ENCODE data around the gene PAQR9. TPM values are rescaled to one million over a fixed set of nuclear protein-coding genes. Genes with fewer than 3 reads are reported as not detected.

PAQR9 gene
- total RNA-seq, 1 donor from 2014 or later: 2.5 TPM

- Mint-ChIP-seq H3K4me1 (ENCODE audit: low read depth) (peaks cover 22% of the 10 kb centered on the region), H3K9me3 (ENCODE audit: low read depth) (no peaks in the 10 kb centered on the region), H3K36me3 (ENCODE audit: insufficient read depth) (no peaks in the 10 kb centered on the region), H3K27me3 (peaks cover 15% of the 10 kb centered on the region), H3K4me3 (ENCODE audit: low read depth) (no peak overlapping the region), H3K27ac (no peak overlapping the region)
- DNase-seq (ENCODE audit: low spot score, unreplicated experiment): no peak
- TF ChIP-seq, protein P1, sequence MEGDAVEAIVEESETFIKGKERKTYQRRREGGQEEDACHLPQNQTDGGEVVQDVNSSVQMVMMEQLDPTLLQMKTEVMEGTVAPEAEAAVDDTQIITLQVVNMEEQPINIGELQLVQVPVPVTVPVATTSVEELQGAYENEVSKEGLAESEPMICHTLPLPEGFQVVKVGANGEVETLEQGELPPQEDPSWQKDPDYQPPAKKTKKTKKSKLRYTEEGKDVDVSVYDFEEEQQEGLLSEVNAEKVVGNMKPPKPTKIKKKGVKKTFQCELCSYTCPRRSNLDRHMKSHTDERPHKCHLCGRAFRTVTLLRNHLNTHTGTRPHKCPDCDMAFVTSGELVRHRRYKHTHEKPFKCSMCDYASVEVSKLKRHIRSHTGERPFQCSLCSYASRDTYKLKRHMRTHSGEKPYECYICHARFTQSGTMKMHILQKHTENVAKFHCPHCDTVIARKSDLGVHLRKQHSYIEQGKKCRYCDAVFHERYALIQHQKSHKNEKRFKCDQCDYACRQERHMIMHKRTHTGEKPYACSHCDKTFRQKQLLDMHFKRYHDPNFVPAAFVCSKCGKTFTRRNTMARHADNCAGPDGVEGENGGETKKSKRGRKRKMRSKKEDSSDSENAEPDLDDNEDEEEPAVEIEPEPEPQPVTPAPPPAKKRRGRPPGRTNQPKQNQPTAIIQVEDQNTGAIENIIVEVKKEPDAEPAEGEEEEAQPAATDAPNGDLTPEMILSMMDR (IDR thresholded peaks at IDR 0.05; ENCODE audit: unreplicated experiment): no peak
Observed at GRCh38 chr3:142940000-142940399, 23.5 kb downstream of the PAQR9 start.

- no peaks in the 10 kb centered on the region for H3K9me3 Mint-ChIP-seq (ENCODE audit: low read depth)
- H3K4me1 Mint-ChIP-seq (ENCODE audit: low read depth): peaks cover 10% of the 10 kb centered on the region
- peaks cover 19% of the 10 kb centered on the region for H3K27me3 Mint-ChIP-seq
- no peak overlapping the region for H3K27ac Mint-ChIP-seq
- H3K4me3 Mint-ChIP-seq (ENCODE audit: low read depth): no peak overlapping the region
- no peak for DNase-seq (ENCODE audit: low spot score, unreplicated experiment)
- TF ChIP-seq, protein P1 (IDR thresholded peaks at IDR 0.05; ENCODE audit: unreplicated experiment): no peak
- H3K36me3 Mint-ChIP-seq (ENCODE audit: insufficient read depth): no peaks in the 10 kb centered on the region
Observed at GRCh38 chr3:142935963-142936362, 27.5 kb downstream of the PAQR9 start.

GRCh38 chr3:142934887-142935269 is 28.6 kb downstream of the PAQR9 start:
- TF ChIP-seq, protein P1 (IDR thresholded peaks at IDR 0.05; ENCODE audit: unreplicated experiment): no peak
- H3K4me3 Mint-ChIP-seq (ENCODE audit: low read depth): no peak overlapping the region
- no peak overlapping the region for H3K27ac Mint-ChIP-seq
- H3K4me1 Mint-ChIP-seq (ENCODE audit: low read depth): peaks cover 7% of the 10 kb centered on the region
- no peaks in the 10 kb centered on the region for H3K36me3 Mint-ChIP-seq (ENCODE audit: insufficient read depth)
- H3K27me3 Mint-ChIP-seq: peaks cover 19% of the 10 kb centered on the region
- DNase-seq (ENCODE audit: low spot score, unreplicated experiment): no peak
- H3K9me3 Mint-ChIP-seq (ENCODE audit: low read depth): no peaks in the 10 kb centered on the region

DNA sequence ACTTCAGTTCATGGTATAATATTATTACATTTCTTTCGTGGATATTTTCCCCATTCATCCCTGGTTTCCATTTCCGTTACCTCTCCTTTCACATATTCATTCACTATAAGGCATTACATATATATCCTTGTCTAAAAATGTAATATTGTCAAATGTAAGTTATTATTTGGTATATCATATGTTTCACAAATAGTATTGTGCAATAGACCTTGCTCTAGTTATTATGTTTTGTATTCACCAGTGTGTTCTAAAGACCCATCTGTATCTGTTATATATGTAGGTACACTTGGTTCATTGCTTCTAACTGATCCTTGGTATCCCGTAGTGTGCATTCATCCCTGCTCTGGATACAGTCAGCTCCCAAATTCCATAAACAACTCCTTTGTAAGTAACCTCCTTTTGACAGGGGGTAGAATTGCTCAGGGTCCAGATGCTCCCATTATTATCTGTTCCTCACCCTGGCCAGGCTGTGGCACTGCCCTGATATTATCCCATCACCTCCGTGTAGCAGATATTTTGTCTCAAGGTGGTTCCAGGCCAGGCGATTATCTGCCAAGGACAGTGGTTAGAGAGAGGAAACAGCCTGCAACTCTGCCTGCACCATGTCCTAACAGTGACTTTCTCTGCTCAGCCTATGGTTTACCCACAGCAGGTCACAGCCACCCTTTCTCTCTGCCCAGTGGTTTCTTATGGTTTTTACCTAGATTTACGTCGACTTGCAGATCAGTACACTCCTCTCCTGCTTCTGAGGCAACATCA is 29.2 kb downstream of the PAQR9 start:
- TF ChIP-seq, protein P1 (IDR thresholded peaks at IDR 0.05; ENCODE audit: unreplicated experiment): no peak
- Mint-ChIP-seq H3K4me1 (ENCODE audit: low read depth) (peaks cover 6% of the 10 kb centered on the region), H3K9me3 (ENCODE audit: low read depth) (no peaks in the 10 kb centered on the region), H3K36me3 (ENCODE audit: insufficient read depth) (no peaks in the 10 kb centered on the region), H3K4me3 (ENCODE audit: low read depth) (no peak overlapping the region), H3K27me3 (peaks cover 19% of the 10 kb centered on the region), H3K27ac (no peak overlapping the region)
- DNase-seq (ENCODE audit: low spot score, unreplicated experiment): no peak

GRCh38 chr3:142931222-142931621 is 32.3 kb downstream of the PAQR9 start:
- Mint-ChIP-seq H3K4me1 (ENCODE audit: low read depth) (peaks cover 6% of the 10 kb centered on the region), H3K9me3 (ENCODE audit: low read depth) (no peaks in the 10 kb centered on the region), H3K27me3 (peaks cover 28% of the 10 kb centered on the region), H3K4me3 (ENCODE audit: low read depth) (no peak overlapping the region), H3K27ac (no peak overlapping the region), H3K36me3 (ENCODE audit: insufficient read depth) (no peaks in the 10 kb centered on the region)
- DNase-seq (ENCODE audit: low spot score, unreplicated experiment): no peak
- TF ChIP-seq, protein P1 (IDR thresholded peaks at IDR 0.05; ENCODE audit: unreplicated experiment): peak; percentile 27

Data from progenitor cell of endocrine pancreas (in vitro differentiated cells).